ENCODE data around the gene NTRK1. TPM values are rescaled to one million over a fixed set of nuclear protein-coding genes. Genes with fewer than 3 reads are reported as not detected.

NTRK1 gene
- total and polyA plus RNA-seq, 8 donors: 0.20 to 1.1 (median 0.49) TPM

- H3K4me1 ChIP-seq: no peaks in the 10 kb centered on the region
- 56 to 71% methylated on average over 10 of the region's 10 CpGs for WGBS, 2 donors
- TF ChIP-seq, protein P1, sequence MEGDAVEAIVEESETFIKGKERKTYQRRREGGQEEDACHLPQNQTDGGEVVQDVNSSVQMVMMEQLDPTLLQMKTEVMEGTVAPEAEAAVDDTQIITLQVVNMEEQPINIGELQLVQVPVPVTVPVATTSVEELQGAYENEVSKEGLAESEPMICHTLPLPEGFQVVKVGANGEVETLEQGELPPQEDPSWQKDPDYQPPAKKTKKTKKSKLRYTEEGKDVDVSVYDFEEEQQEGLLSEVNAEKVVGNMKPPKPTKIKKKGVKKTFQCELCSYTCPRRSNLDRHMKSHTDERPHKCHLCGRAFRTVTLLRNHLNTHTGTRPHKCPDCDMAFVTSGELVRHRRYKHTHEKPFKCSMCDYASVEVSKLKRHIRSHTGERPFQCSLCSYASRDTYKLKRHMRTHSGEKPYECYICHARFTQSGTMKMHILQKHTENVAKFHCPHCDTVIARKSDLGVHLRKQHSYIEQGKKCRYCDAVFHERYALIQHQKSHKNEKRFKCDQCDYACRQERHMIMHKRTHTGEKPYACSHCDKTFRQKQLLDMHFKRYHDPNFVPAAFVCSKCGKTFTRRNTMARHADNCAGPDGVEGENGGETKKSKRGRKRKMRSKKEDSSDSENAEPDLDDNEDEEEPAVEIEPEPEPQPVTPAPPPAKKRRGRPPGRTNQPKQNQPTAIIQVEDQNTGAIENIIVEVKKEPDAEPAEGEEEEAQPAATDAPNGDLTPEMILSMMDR (IDR thresholded peaks at IDR 0.05): no peak
- no peak overlapping the region for H3K4me3 ChIP-seq
- intact Hi-C loops (cut with DNase I): no loop called here
- no peak for FAIRE-seq
- H3K36me3 ChIP-seq: no peaks in the 10 kb centered on the region
- no peaks in the 10 kb centered on the region for H3K27me3 ChIP-seq
- no peak for ATAC-seq
- H3K27ac ChIP-seq: no peak overlapping the region
- no peak for DNase-seq
- no peaks in the 10 kb centered on the region for H3K9me3 ChIP-seq
Observed at GRCh38 chr1:156908955-156909354, 48.3 kb downstream of the NTRK1 start.

GRCh38 chr1:156909671-156910070 is 49.0 kb downstream of the NTRK1 start:
- FAIRE-seq: no peak
- no peaks in the 10 kb centered on the region for H3K36me3 ChIP-seq
- WGBS, 2 donors: 54 to 75% methylated on average over 5 of the region's 5 CpGs

DNA sequence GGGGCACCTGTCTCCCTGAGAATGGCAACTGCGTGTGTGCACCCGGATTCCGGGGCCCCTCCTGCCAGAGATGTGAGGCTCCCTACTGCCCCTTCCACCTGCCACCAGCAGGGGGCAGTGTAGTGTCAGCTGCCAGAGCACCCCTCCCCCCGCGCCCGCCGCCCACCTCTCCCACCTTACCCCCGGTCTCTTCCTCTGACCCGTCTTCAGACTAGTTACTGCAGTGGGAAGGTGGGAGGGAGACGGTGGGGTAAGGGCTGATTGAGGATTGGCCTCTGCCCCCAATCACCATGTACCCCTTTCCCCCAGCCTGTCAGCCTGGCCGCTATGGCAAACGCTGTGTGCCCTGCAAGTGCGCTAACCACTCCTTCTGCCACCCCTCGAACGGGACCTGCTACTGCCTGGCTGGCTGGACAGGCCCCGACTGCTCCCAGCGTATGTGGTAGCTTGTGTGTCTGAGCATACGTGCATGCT is 49.7 kb downstream of the NTRK1 start:
- WGBS, 2 donors: 38 to 45% methylated on average over 12 to 18 of the region's 18 CpGs
- intact Hi-C loops (cut with DNase I): loop anchor here in 1 of 3 donors (10.0 kb wide), 1 partner anchor 164 kb away; no protein-coding TSS in a partner anchor
- H3K27ac ChIP-seq: no peak overlapping the region
- no peaks in the 10 kb centered on the region for H3K4me1 ChIP-seq
- H3K9me3 ChIP-seq: no peaks in the 10 kb centered on the region
- DNase-seq (peak in 3 of 6 donors; percentile 45 to 76 (median 59)), ATAC-seq (peak in 2 of 4 donors; percentile 37 to 44), FAIRE-seq (no peak)
- no peak overlapping the region for H3K4me3 ChIP-seq
- TF ChIP-seq, protein P1 (IDR thresholded peaks at IDR 0.05): peak; percentile 75 to 83 (median 80)
- no peaks in the 10 kb centered on the region for H3K36me3 ChIP-seq
- H3K27me3 ChIP-seq: no peaks in the 10 kb centered on the region

More at GRCh38 chr1:156909671-156910070, 49.0 kb downstream of the NTRK1 start:
- no peaks in the 10 kb centered on the region for H3K27me3 ChIP-seq
- H3K9me3 ChIP-seq: no peaks in the 10 kb centered on the region
- intact Hi-C loops (cut with DNase I): loop anchor here in 1 of 3 donors (10.0 kb wide), 1 partner anchor 165 kb away; no protein-coding TSS in a partner anchor
- no peak overlapping the region for H3K27ac ChIP-seq
- ATAC-seq (no peak), DNase-seq (peak in 1 of 6 donors; percentile 45)
- no peaks in the 10 kb centered on the region for H3K4me1 ChIP-seq
- TF ChIP-seq, protein P1 (IDR thresholded peaks at IDR 0.05): no peak
- no peak overlapping the region for H3K4me3 ChIP-seq

GRCh38 chr1:156911577-156912298 is 51.1 kb downstream of the NTRK1 start:
- TF ChIP-seq, protein P1 (IDR thresholded peaks at IDR 0.05): no peak
- ATAC-seq (no peak), DNase-seq (no peak), FAIRE-seq (no peak)
- Histone ChIP-seq H3K27me3 (no peaks in the 10 kb centered on the region), H3K4me3 (no peak overlapping the region), H3K9me3 (no peaks in the 10 kb centered on the region), H3K4me1 (no peaks in the 10 kb centered on the region), H3K36me3 (no peaks in the 10 kb centered on the region), H3K27ac (no peak overlapping the region)
- 74 to 81% methylated on average over 6 of the region's 6 CpGs for WGBS, 2 donors
- intact Hi-C loops (cut with DNase I): loop anchor here in 1 of 3 donors (10.0 kb wide), 1 partner anchor 163 kb away; no protein-coding TSS in a partner anchor

DNA sequence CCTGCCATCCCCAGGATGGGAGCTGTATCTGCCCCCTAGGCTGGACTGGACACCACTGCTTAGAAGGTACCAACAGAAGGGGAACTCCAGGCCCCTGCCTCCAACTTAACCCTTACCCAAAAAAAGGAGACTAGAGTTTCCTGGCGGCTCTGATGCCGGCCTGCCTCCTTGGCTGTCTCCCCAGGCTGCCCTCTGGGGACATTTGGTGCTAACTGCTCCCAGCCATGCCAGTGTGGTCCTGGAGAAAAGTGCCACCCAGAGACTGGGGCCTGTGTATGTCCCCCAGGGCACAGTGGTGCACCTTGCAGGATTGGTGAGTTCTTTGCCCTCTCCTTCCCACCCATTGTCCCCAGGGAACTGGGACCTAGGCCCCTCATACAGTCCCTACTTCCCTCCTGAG is 51.6 kb downstream of the NTRK1 start:
- H3K9me3 ChIP-seq: no peaks in the 10 kb centered on the region
- ATAC-seq: no peak
- DNase-seq: peak in 1 of 6 donors; percentile 26
- TF ChIP-seq, protein P1 (IDR thresholded peaks at IDR 0.05): no peak
- no peak for FAIRE-seq
- H3K27ac ChIP-seq: no peak overlapping the region
- no peak overlapping the region for H3K4me3 ChIP-seq
- H3K27me3 ChIP-seq: no peaks in the 10 kb centered on the region
- no peaks in the 10 kb centered on the region for H3K4me1 ChIP-seq
- intact Hi-C loops (cut with DNase I): loop anchor here in 1 of 3 donors (10.0 kb wide), 1 partner anchor 162 kb away; no protein-coding TSS in a partner anchor
- 66 to 69% methylated on average over 2 of the region's 2 CpGs for WGBS, 2 donors
- H3K36me3 ChIP-seq: no peaks in the 10 kb centered on the region

All from pancreas (tissue), 10 donors.